Measurements from ENCODE around the gene FOXP1.

FOXP1 gene

GRCh38 chr3:71586810-71587242 lies 3.3 kb upstream of the FOXP1 start:
- DNase-seq (ENCODE audit: low read depth): no peak

- DNase-seq (ENCODE audit: low read depth): no peak
These were observed 2.6 kb upstream of the FOXP1 start for GRCh38 chr3:71585887-71586809.

GRCh38 chr3:71585131-71585530 lies 1.6 kb upstream of the FOXP1 start:
- DNase-seq (ENCODE audit: low read depth): no peak

GRCh38 chr3:71584394-71585011 lies 975 bp upstream of the FOXP1 start:
- DNase-seq (ENCODE audit: low read depth): no peak

DNA sequence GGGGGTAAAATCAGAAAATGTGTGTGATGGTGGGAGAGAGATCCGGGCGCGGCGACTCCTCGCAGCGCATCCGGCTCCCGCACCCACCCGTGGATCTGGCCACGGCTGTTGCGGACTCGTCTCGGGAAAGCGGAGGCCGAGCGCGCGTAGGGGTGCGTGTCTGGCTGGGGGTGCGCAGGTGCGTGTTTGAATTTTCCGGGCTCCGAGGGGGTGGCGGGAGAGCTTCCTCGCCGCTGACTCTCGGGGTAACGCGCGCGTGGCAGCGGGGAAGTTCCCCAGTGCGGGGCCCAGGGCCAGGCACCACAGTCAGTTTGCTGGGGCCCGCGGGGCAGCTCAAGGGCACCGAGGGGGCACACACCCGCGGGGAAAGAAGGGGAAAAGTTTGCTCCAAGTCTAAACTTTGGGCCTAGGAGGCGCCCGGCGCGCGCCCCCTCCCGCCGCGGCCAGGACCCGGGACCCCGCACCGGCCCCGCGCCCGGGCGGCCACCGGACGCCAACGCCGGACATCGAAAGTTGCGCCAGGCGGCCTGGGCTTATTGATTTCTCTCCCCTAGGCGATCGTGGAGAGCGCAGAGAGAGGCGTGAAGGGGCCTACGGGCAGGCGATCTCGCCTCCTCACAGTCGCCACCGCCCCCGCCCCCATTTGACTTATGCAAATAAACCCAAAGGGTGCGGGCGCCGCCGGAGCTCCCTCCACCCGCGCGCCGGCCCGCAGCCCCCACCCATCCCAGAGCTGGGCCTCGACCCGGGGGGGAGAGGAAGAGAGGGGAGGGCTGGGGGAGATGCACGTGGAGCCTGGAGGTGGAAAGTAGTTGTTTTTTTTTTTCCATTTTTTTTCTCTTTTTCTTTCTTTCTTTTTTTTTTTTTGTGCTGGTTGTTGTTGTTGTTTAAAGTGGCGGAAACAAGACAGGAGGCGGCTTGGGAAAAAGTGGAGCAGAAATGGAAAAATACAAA lies 639 bp downstream of the FOXP1 start:
- DNase-seq (ENCODE audit: low read depth): no peak

DNA sequence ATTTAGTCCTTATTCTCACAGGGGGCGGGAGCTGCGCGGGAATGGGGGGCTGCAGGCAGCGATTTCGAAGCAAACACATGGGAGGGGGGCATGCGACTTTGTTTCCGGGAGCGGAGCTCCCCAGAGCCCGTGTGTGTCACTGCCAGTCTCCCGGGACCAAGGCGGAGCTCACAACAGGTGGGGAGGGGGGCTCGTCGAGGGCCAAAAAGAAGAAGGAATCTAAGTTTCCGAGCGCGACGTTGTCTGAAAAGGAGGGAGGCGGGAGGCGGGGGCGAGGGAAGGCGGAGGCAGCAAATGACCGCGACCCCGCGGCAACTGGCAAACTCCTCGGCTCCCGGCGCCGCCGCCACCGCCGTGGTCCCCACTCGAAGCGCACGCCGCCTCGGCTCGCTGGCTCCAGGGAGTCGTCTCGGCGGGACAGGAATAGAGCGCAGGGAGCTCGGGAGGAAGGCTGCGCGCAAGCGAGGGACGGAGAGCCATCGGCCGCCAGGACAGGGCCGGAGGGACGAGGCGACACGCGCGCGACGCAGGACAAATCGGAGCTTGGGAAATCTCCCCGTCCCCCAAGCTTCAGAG lies 1.4 kb downstream of the FOXP1 start:
- no peak for DNase-seq (ENCODE audit: low read depth)

GRCh38 chr3:71581457-71582035 lies 2.0 kb downstream of the FOXP1 start:
- no peak for DNase-seq (ENCODE audit: low read depth)

DNA sequence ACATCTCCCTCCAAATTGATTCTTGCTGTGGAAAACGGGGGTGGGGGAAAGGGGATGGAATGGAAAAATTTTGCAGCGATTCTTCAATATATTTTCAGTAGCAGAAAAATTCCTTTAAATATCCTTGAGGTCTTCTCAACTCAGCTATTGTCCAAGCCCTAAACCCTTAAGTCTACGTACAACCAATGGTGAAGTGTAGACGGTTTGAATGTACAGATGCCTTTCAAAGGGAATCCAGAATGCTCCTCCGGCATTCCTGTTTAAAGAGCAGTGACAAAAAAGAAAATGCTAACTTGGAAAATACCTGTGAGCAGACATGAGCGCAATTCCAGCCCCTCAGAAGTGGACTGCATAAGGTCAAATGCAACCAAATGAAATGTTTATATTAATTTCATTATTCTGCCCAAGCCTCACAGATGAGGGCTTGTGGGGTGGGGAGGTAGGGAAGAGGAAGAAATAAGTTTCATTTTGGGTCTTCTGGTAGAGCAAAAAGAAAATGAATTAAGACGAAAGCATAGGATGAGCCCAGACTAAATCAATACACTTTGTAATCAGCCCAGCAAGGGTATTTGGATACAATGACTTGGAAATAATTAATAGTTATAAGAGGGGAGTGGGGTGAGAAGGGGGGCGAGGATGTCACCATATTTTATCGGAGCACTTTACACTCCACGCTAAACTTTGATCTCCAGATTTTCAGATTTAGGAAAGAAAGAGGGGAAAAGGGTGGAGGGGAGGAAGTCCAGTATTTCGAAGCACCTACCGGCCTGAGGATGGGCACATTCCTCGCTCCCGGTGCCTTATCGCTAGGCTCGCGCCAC lies 2.7 kb downstream of the FOXP1 start:
- DNase-seq (ENCODE audit: low read depth): no peak

DNA sequence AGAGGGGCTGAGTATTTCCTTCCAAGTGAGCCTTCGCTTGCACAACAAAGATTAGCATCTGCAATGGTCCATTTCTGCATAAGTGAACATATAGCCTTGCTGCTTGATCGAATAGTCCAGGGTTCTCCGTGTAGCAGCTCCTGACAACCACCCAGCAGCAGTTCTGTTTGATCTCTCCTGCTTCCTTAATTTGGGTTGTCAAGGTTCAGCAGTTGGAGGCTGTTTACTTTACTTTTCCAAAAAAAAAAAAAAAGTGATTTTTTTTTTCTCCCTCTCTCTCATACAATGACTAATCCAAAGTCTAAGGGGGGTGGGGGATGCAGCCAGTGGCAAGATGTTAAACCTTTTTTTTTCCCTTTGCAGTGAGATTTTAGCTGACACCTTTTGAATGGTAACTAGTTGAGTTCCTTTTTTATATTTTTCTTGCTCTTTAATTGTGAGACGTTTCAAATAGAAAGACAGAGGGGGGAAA lies 3.6 kb downstream of the FOXP1 start:
- DNase-seq (ENCODE audit: low read depth): no peak

- no peak for DNase-seq (ENCODE audit: low read depth)
These were observed 4.1 kb downstream of the FOXP1 start for GRCh38 chr3:71579326-71579934.

DNA sequence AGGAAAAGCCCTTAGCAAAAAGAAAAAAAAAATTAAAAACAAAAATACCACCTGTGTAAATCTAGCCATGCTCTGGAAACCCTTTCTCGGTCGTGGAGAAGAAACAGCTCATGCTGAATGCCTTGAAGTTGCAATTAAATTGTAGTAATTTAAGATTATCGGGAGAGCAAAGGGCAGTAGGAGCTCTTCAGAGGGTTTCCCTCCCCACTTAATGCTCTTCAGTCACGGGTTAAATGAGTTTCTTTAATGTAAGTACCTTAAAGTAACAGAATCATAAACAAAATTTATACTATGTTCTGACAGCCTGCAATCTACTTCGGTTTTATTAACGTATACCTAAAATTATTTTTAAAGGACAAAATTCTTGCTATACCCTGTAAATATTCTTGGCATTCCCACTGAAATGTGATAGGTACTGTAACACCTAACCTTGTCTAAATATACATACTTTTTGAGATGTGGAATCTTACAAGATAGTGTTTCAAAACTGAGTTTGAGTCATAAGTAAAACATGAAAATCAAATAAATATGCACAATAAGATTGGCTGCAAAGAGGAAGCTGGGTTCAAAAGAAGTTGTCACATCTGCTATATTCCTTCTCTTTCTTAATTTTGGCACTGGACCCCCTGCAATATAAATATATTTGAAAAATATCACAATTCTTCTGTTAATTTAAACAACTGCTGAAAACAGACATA lies 5.3 kb downstream of the FOXP1 start:
- DNase-seq (ENCODE audit: low read depth): no peak

DNA sequence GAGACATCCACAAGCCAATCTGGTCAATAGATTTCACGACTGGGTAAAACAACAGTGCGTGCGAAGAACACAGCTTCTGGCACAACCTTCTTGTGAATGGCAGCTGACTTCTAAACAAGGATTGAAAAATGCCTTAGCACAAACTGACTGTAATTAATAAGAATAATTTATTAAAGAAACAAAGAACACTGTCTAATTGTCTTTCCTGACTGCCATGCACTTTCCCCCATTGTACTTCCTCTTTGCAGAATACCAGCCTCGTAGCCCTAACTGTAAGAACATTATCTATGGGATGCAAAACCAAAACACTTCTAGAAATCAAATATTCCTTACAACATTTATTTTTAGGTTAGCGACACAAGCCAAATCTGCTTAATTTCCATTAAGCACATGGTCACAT lies 6.5 kb downstream of the FOXP1 start:
- no peak for DNase-seq (ENCODE audit: low read depth)

- no peak for DNase-seq (ENCODE audit: low read depth)
These were observed 8.1 kb downstream of the FOXP1 start for GRCh38 chr3:71575433-71575832.

DNA sequence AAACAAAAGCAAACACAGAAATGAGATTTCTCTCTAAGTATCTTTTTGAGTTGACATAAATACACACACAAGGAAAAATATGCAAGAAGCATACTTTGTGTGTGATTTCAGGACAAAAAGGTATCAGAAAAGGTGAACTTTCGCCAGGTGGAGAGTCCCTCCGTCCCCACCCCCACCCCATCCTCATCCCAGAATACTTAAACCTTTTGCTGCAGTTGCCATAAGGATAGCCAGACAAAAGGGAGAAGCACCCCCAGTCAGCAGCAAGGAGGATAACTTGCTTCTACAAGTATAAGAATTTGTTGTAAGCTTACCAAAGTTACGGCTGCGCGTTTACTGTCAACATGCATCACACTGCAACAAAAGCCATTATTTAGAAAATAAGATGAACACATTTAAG lies 10.3 kb downstream of the FOXP1 start:
- DNase-seq (ENCODE audit: low read depth): no peak

GRCh38 chr3:71570546-71570945 lies 13.0 kb downstream of the FOXP1 start:
- no peak for DNase-seq (ENCODE audit: low read depth)

GRCh38 chr3:71568207-71568606 lies 15.3 kb downstream of the FOXP1 start:
- no peak for DNase-seq (ENCODE audit: low read depth)

DNA sequence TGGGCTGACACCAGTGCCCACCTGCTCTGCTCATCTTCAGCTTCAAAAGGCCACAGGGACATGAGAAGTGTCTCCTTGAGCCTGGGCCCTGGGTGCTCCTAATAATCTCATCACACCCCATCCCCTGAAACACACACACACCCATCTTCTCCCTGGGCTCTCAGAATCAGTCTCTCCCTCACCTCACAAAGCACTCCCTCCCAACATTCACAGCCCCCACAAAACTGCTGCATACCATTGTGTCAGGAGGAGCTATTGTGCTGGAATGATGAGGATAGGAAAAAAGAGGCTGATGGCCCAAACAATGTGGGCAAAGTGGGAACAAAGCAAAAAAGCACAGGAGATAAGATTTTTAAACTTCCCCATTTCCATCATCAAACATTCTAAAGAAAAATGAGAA lies 16.8 kb downstream of the FOXP1 start:
- DNase-seq (ENCODE audit: low read depth): no peak

- DNase-seq (ENCODE audit: low read depth): no peak
These were observed 17.6 kb downstream of the FOXP1 start for GRCh38 chr3:71565976-71566375.

GRCh38 chr3:71565316-71565715 lies 18.2 kb downstream of the FOXP1 start:
- DNase-seq (ENCODE audit: low read depth): no peak

GRCh38 chr3:71564361-71564760 lies 19.2 kb downstream of the FOXP1 start:
- DNase-seq (ENCODE audit: low read depth): no peak
